ENCODE results near the gene NAA10. TPM values are rescaled to one million over a fixed set of nuclear protein-coding genes. Genes with fewer than 3 reads are reported as not detected.

NAA10 gene
- total RNA-seq, 1 experiment from 2014 or later: 136 TPM

GRCh38 chrX:153967536-153968224 is 32.8 kb upstream of the NAA10 start:
- in situ Hi-C loops (cut with HindIII; ENCODE audit: low sequenced_read_pairs): no loop called here
- DNase-seq (ENCODE audit: low spot score): no peak

- in situ Hi-C loops (cut with HindIII; ENCODE audit: low sequenced_read_pairs): no loop called here
- DNase-seq (ENCODE audit: low spot score): no peak
These were observed 32.2 kb upstream of the NAA10 start for GRCh38 chrX:153966841-153967535.

GRCh38 chrX:153966283-153966688 is 31.4 kb upstream of the NAA10 start:
- DNase-seq (ENCODE audit: low spot score): peak; percentile 87
- in situ Hi-C loops (cut with HindIII; ENCODE audit: low sequenced_read_pairs): no loop called here

DNA sequence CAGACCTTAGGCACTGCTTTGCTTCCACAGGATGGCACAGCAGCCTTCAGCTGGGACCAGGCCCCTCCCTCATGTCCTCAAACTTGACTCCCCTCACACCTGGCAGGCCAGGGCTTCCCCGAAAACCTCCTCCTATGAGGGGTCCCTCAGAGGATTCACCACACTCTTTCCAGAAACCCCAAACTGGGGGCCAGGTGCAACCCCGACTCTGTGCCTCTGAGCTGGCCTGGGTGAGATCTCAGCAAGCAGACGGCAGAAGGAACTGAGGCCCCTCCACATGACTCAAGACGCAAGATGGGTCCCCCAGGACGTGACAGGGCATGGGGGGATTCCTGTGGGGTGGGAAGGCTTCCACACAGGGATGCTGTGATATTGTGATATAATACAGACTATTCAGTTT is 30.6 kb upstream of the NAA10 start:
- in situ Hi-C loops (cut with HindIII; ENCODE audit: low sequenced_read_pairs): no loop called here
- no peak for DNase-seq (ENCODE audit: low spot score)

DNA sequence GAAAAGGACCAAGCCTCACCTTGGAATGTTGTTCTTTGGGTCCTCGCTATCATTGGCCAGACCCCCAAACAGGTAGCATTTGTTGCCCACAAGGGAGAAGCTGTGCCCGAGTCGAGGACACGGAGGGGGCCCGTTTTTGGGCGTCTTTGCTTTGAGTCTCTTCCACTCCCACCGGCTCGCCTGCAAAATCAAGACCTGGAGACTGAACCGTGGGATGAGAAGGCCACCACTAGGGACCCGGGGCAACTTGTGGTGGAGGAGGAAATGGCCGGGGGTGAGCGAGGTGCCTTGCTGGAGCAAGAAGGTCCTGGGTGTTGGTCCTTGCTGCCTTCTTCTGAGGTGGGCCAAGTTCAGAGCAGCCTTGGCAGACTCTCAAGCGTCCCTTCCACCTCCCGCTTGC is 29.3 kb upstream of the NAA10 start:
- in situ Hi-C loops (cut with HindIII; ENCODE audit: low sequenced_read_pairs): no loop called here
- no peak for DNase-seq (ENCODE audit: low spot score)

GRCh38 chrX:153963546-153963945 is 28.7 kb upstream of the NAA10 start:
- in situ Hi-C loops (cut with HindIII; ENCODE audit: low sequenced_read_pairs): no loop called here
- DNase-seq (ENCODE audit: low spot score): no peak

DNA sequence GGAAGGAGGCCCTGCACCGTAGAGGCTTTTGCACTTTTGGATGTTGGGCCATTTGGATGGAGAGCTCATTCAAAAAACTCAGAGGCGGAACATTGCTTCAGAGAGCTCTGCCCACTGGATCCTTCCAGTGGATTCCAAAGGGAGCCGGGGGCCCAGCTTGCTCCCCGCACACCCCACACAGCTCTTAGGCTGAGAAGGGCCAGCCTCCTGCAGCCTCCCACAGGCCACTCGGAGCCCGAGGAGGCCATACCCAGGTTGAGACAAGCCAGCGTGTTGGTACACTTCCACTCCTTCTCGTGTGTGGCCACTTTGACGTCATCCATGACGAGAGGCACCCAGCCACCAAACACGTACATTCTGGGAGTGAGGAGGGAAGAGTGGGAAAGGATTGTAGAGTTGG is 26.5 kb upstream of the NAA10 start:
- in situ Hi-C loops (cut with HindIII; ENCODE audit: low sequenced_read_pairs): no loop called here
- no peak for DNase-seq (ENCODE audit: low spot score)

DNA sequence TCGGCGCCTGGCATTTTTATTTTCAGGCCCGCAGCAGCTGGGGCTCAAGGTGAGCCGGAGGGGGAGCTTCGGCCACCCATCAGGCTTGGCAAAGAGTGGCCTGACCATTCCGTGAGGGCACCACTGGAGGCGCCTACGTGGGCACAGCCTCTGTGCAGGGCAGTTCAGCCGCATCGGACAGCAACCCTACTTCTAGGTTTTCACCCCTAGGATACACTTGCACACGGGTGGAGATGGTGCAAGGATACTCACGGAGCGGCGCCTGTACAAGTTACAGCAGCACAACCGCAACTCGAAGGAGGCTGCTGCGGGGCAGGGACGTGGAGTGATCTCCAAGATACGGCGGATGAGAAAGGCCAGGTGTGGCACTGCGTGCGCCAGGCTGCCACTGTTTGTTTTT is 25.9 kb upstream of the NAA10 start:
- no peak for DNase-seq (ENCODE audit: low spot score)
- in situ Hi-C loops (cut with HindIII; ENCODE audit: low sequenced_read_pairs): no loop called here

DNA sequence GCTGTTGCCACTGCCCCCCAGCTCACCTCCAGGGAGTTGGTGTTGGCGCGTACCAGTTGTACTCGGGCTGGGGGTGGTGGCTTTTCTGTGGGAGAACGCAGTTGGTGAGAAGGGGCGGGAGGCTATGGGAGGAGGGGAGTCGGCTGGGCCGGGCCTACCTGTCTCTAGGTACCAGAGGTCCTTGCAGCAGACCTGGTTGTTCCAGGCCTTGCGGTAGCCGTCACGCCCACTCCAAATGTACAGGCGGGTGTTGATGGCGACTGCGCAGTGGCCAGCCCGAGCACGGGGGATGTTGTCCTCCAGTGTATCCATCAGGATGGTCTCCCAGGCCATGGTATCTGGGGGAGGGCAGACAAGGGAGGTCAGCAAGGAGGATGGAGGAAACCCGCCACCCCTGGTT is 25.2 kb upstream of the NAA10 start:
- DNase-seq (ENCODE audit: low spot score): no peak
- in situ Hi-C loops (cut with HindIII; ENCODE audit: low sequenced_read_pairs): no loop called here

DNA sequence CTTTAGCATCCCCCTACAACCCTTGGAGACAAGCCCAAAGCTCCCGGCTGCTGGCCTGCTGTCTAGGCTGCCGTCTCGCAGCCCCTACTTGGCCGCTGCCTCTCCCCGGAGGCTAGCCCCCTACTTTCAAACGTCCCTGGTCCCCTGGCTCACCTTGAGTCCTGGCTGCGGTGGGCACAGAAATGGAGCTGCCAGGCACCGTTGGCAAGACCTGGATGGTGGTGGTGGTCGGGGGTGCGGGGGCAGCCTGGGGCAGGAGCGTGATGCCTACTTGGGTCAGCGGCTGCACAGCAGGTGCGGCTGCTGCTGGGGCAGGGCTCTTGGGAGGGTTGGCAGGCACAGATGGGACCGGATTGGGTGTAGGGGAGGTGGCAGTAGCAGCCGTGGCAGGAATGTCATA is 24.8 kb upstream of the NAA10 start:
- in situ Hi-C loops (cut with HindIII; ENCODE audit: low sequenced_read_pairs): no loop called here

GRCh38 chrX:153958605-153959004 is 23.8 kb upstream of the NAA10 start:
- no peak for DNase-seq (ENCODE audit: low spot score)
- in situ Hi-C loops (cut with HindIII; ENCODE audit: low sequenced_read_pairs): no loop called here

More for the DNA sequence above, 24.8 kb upstream of the NAA10 start:
- no peak for DNase-seq (ENCODE audit: low spot score)

- in situ Hi-C loops (cut with HindIII; ENCODE audit: low sequenced_read_pairs): no loop called here
- DNase-seq (ENCODE audit: low spot score): no peak
These were observed 22.4 kb upstream of the NAA10 start for GRCh38 chrX:153957224-153957623.

GRCh38 chrX:153956044-153956907 is 21.4 kb upstream of the NAA10 start:
- no peak for DNase-seq (ENCODE audit: low spot score)
- in situ Hi-C loops (cut with HindIII; ENCODE audit: low sequenced_read_pairs): no loop called here

GRCh38 chrX:153955228-153955732 is 20.4 kb upstream of the NAA10 start:
- DNase-seq (ENCODE audit: low spot score): no peak
- in situ Hi-C loops (cut with HindIII; ENCODE audit: low sequenced_read_pairs): no loop called here

DNA sequence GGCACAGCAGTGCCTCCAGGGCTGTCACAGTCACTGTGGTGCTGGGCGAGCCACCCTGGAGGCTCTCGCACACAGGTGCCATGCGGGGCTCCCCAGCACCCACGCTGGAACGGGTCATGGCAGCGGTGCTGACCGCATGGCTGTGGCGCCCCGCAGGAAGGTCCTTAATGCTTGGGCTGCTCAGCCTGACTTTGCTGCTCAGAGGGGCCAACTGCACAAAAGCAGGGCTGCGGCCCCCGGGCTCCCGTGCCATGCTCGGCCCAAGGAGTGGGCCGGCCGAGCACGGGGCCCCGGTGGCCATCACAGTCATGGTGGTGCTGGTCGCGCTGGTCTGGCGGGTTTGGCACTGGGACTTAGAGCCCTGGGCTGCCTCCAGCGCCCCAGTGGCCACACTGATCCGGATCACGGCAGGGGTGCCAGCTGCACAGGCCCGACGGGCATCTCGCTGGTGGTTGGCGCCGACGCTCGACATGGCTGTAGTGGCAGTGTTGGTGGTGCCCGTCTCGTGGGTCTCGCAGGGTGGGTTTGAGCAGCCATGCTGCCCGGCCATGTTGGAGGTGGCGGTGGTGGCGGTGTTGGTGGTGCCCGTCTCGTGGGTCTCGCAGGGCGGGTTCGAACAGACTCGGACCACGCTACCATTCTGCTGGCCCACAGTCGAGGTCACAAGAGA is 19.9 kb upstream of the NAA10 start:
- no peak for DNase-seq (ENCODE audit: low spot score)
- in situ Hi-C loops (cut with HindIII; ENCODE audit: low sequenced_read_pairs): no loop called here

- in situ Hi-C loops (cut with HindIII; ENCODE audit: low sequenced_read_pairs): no loop called here
These were observed 19.2 kb upstream of the NAA10 start for GRCh38 chrX:153953892-153954557.

DNA sequence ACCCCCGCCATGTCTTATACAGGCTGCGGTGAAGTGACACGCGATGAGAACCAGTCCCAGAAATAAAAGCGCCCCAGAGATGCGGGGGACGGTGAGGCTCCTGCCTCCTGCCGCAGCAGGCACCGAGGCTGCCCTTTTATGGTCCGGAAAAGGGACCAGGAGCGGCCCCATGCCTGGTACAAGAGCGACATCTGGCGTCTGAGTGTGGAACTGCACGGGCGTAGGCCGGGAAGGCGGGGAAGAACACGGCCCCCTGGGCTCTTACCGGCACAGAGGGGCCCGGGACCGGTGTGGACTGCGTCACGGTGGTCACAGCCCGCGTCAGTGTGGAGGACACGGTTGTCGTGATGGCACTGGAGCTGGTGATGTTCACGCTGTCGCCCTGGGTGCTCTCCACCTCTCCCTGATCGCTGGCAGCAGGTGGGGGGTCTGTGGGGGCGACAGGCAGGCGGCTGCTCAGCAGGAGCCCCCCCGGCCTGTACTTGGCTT is 18.5 kb upstream of the NAA10 start:
- DNase-seq (ENCODE audit: low spot score): peak; percentile 69
- in situ Hi-C loops (cut with HindIII; ENCODE audit: low sequenced_read_pairs): no loop called here

More at GRCh38 chrX:153953892-153954557, 19.2 kb upstream of the NAA10 start:
- DNase-seq (ENCODE audit: low spot score): no peak

- in situ Hi-C loops (cut with HindIII; ENCODE audit: low sequenced_read_pairs): no loop called here
- DNase-seq (ENCODE audit: low spot score): no peak
These were observed 17.7 kb upstream of the NAA10 start for GRCh38 chrX:153952373-153953026.

Data from G401 (cell line).